Activated naive CD4-positive, alpha-beta T cell treated with anti-CD3 and anti-CD28 coated beads, Interleukin-2, amount 10 ng/mL, durations not matched to agents 7 days and 5 days (primary cell): ENCODE data around the gene ILRUN.
A peak's percentile ranks its signal among the peaks of the same experiment; 100 is the strongest.
"Not testable (repeated sequence)": the region's sequence is repeated elsewhere in the genome, so short reads cannot be mapped to it uniquely, and the experiment has no call there.

ENCODE experiments used
- CTCF ChIA-PET: fragments of 350-600 bp; sonication (Branson Sonifier 250); formaldehyde crosslinking; loops from one replicate; lab custom pipeline; 2021; ENCODE audit warnings: antibody characterized with exemption; lab: Charles Lee
- DNase-seq: peaks from one replicate; pipeline ENCODE4 v3.0.0-alpha.2; 2020
- H3K27ac Mint-ChIP-seq: one replicate; pipeline ENCODE4 v1.8.0; 2021; ENCODE audit warnings: mild to moderate bottlenecking, moderate library complexity, mixed read lengths
- H3K27me3 Mint-ChIP-seq: one replicate; pipeline ENCODE4 v1.8.0; 2021; ENCODE audit warnings: mild to moderate bottlenecking, mixed read lengths
- H3K36me3 Mint-ChIP-seq: one replicate; pipeline ENCODE4 v1.8.0; 2021; ENCODE audit warnings: mixed read lengths
- H3K4me1 Mint-ChIP-seq: one replicate; pipeline ENCODE4 v1.8.0; 2021; ENCODE audit warnings: mixed read lengths
- H3K4me3 Mint-ChIP-seq: one replicate; pipeline ENCODE4 v1.8.0; 2021; ENCODE audit warnings: mild to moderate bottlenecking, moderate library complexity, mixed read lengths
- H3K9me3 Mint-ChIP-seq: one replicate; pipeline ENCODE4 v1.8.0; 2021; ENCODE audit warnings: mixed read lengths

The ILRUN gene

DNA sequence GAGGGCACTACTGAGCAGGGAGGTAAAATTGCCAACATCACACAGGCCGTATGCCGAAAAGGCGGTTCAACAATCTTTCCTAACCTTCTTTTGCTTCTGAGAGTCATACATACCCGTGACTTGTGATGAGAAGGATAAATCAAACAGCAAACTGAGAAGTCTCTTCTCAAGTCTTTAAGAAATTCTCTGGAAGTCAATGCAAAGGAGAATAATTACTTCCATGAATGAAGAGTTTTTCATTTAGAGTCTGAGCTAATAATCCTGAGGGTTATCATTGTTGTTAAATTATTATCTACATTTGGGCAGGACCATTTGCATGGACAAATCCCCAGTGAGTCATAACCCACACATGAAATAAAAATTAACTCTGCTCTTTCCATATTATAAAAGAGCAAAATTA lies 22.4 kb upstream of the ILRUN start:
- no peak for DNase-seq
- Mint-ChIP-seq H3K27me3 (peaks cover 3% of the 10 kb centered on the region), H3K9me3 (no peaks in the 10 kb centered on the region), H3K4me1 (no peaks in the 10 kb centered on the region), H3K27ac (no peak overlapping the region), H3K36me3 (no peaks in the 10 kb centered on the region), H3K4me3 (no peak overlapping the region)
- CTCF ChIA-PET: no interaction called here

DNA sequence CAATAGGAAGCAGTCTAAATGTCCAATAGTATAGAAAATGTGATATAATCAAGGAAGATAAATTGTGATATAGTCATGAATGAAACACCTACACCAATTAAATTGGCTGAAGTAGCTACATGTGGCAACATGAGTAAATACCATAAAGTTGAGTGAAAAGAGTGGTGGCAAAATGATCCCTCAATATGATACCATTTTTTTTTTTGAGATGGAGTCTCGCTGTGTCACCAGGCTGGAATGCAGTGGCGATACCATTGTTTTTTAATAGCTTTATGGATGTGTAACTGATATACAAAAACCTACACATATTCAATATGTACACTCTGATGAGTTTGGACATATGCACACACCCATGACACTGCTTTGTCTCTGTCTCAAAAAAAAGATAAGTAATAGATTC lies 20.9 kb upstream of the ILRUN start:
- Mint-ChIP-seq H3K27me3 (peaks cover 3% of the 10 kb centered on the region), H3K36me3 (no peaks in the 10 kb centered on the region), H3K27ac (no peak overlapping the region), H3K4me1 (no peaks in the 10 kb centered on the region), H3K9me3 (no peaks in the 10 kb centered on the region), H3K4me3 (no peak overlapping the region)
- CTCF ChIA-PET: no interaction called here
- DNase-seq: no peak

GRCh38 chr6:34714663-34715062 lies 18.1 kb upstream of the ILRUN start:
- Mint-ChIP-seq H3K36me3 (no peaks in the 10 kb centered on the region), H3K27ac (no peak overlapping the region), H3K27me3 (no peaks in the 10 kb centered on the region), H3K4me3 (no peak overlapping the region), H3K9me3 (no peaks in the 10 kb centered on the region), H3K4me1 (no peaks in the 10 kb centered on the region)
- CTCF ChIA-PET: no interaction called here
- DNase-seq: no peak

- DNase-seq, H3K27me3 Mint-ChIP-seq, H3K36me3 Mint-ChIP-seq, H3K27ac Mint-ChIP-seq, H3K4me1 Mint-ChIP-seq, CTCF ChIA-PET, H3K9me3 Mint-ChIP-seq, H3K4me3 Mint-ChIP-seq: not testable (repeated sequence)
Observed at GRCh38 chr6:34712881-34713280, 16.3 kb upstream of the ILRUN start.

DNA sequence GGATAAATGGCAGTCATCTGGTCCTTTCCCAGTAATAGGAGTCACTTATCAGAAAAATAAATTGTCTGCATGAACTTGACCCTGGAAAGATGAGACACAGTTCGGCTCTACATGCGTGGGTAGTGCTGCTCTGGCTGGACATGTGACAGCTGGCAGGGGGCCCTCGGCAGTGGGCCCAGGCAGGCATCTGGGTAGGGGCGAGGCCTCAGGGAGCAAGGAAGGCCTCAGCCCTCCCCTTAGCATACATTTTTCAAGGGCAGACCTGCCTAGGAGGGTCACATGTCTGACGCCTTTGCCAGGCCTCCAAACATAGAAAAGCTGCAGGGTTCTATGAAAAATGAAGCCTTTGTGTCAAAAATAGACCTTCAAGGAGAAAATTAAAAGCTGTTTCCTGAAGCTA lies 12.8 kb upstream of the ILRUN start:
- Mint-ChIP-seq H3K4me3 (no peak overlapping the region), H3K4me1 (peaks cover 12% of the 10 kb centered on the region), H3K36me3 (no peaks in the 10 kb centered on the region), H3K9me3 (no peaks in the 10 kb centered on the region), H3K27me3 (no peaks in the 10 kb centered on the region), H3K27ac (no peak overlapping the region)
- CTCF ChIA-PET: no interaction called here
- no peak for DNase-seq

GRCh38 chr6:34705241-34705640 lies 8.7 kb upstream of the ILRUN start:
- Mint-ChIP-seq H3K4me3 (no peak overlapping the region), H3K9me3 (no peaks in the 10 kb centered on the region), H3K27me3 (peaks cover 5% of the 10 kb centered on the region), H3K4me1 (peaks cover 14% of the 10 kb centered on the region), H3K36me3 (no peaks in the 10 kb centered on the region), H3K27ac (peak overlapping the region; percentile 39)
- DNase-seq: no peak
- CTCF ChIA-PET: no interaction called here

GRCh38 chr6:34701199-34701598 lies 4.6 kb upstream of the ILRUN start:
- no peak overlapping the region for H3K4me3 Mint-ChIP-seq

DNA sequence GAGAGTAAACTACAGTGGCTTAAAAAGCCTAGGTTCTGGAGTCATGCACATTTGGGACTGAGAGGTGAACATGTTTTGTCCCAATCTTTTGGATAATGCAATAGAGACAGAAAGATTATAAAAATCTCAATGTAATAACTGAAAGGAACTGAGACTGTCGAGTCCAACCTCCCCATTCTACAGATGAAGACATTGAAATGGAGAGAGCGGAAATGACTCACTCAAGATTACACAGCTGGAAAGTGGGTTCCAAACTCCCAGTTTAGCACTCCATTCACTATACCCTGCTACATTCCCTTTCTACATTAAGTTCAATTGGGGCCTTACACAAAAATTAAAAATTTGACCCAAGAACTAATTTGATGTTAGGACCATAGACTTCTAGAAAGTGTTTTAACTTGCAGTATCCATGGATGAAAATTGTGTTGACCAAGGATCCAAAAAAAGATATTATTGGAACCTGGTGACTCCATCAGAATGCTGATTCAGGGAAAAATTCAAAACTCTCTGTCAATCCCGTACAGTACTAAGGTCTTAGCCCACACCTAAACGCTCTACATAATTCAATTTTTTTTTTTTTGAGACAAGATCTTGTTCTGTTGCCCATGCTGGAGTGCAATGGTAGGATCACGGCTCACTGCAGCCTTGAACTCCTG lies 1.5 kb upstream of the ILRUN start:
- DNase-seq: no peak
- peaks cover 5% of the 10 kb centered on the region for H3K27me3 Mint-ChIP-seq
- no peak overlapping the region for H3K27ac Mint-ChIP-seq
- peaks cover 42% of the 10 kb centered on the region for H3K4me1 Mint-ChIP-seq
- H3K4me3 Mint-ChIP-seq: peak overlapping the region; percentile 91
- peaks cover 22% of the 10 kb centered on the region for H3K36me3 Mint-ChIP-seq
- H3K9me3 Mint-ChIP-seq: no peaks in the 10 kb centered on the region
- CTCF ChIA-PET: interaction anchor here (0.6 kb wide), 1 partner anchor 195 kb away, joined by 3 read pairs; no protein-coding TSS in a partner anchor

More at GRCh38 chr6:34701199-34701598, 4.6 kb upstream of the ILRUN start:
- CTCF ChIA-PET: no interaction called here
- H3K4me1 Mint-ChIP-seq: peaks cover 27% of the 10 kb centered on the region
- H3K9me3 Mint-ChIP-seq: no peaks in the 10 kb centered on the region
- no peak for DNase-seq
- H3K27ac Mint-ChIP-seq: no peak overlapping the region
- H3K36me3 Mint-ChIP-seq: no peaks in the 10 kb centered on the region
- peaks cover 5% of the 10 kb centered on the region for H3K27me3 Mint-ChIP-seq

GRCh38 chr6:34697544-34697836 lies 923 bp upstream of the ILRUN start:
- H3K4me3 Mint-ChIP-seq: peak overlapping the region; percentile 91
- H3K4me1 Mint-ChIP-seq: peaks cover 45% of the 10 kb centered on the region
- peak overlapping the region; percentile 93 for H3K27ac Mint-ChIP-seq
- peaks cover 5% of the 10 kb centered on the region for H3K27me3 Mint-ChIP-seq
- DNase-seq: no peak
- CTCF ChIA-PET: interaction anchor here (0.6 kb wide), 1 partner anchor 194 kb away, joined by 3 read pairs; no protein-coding TSS in a partner anchor
- H3K36me3 Mint-ChIP-seq: peaks cover 22% of the 10 kb centered on the region
- H3K9me3 Mint-ChIP-seq: no peaks in the 10 kb centered on the region

GRCh38 chr6:34696189-34696738 lies 303 bp downstream of the ILRUN start:
- Mint-ChIP-seq H3K36me3 (peaks cover 22% of the 10 kb centered on the region), H3K4me3 (peak overlapping the region; percentile 91), H3K9me3 (no peaks in the 10 kb centered on the region), H3K4me1 (peaks cover 45% of the 10 kb centered on the region), H3K27ac (peak overlapping the region; percentile 62), H3K27me3 (peaks cover 3% of the 10 kb centered on the region)
- CTCF ChIA-PET: no interaction called here
- DNase-seq: no peak

- peaks cover 45% of the 10 kb centered on the region for H3K4me1 Mint-ChIP-seq
- peak overlapping the region; percentile 91 for H3K4me3 Mint-ChIP-seq
- peak overlapping the region; percentile 62 for H3K27ac Mint-ChIP-seq
- no peaks in the 10 kb centered on the region for H3K27me3 Mint-ChIP-seq
- CTCF ChIA-PET: no interaction called here
- peaks cover 24% of the 10 kb centered on the region for H3K36me3 Mint-ChIP-seq
- H3K9me3 Mint-ChIP-seq: no peaks in the 10 kb centered on the region
- DNase-seq: no peak
Observed at GRCh38 chr6:34695729-34696188, 808 bp downstream of the ILRUN start.

DNA sequence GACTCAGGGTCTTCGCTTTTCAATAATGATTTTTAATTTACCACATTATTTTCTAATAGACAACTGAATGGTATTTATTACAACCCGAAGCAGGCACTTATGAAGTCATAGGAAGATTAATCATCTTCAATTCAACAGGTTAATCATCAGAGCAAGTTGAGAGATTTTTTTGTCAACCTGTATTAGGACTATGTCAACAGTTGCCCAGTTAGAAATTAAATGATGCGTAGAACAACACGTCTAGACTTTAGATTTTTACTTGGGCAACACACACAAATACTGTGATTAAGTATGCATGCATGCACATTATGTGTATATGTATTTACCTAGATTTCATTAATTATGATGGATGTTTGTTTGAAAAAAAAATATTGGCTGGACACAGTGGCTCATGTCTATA lies 4.3 kb downstream of the ILRUN start:
- Mint-ChIP-seq H3K36me3 (peaks cover 36% of the 10 kb centered on the region), H3K4me3 (no peak overlapping the region), H3K27me3 (no peaks in the 10 kb centered on the region), H3K27ac (no peak overlapping the region), H3K4me1 (peaks cover 37% of the 10 kb centered on the region), H3K9me3 (no peaks in the 10 kb centered on the region)
- CTCF ChIA-PET: no interaction called here
- DNase-seq: no peak

GRCh38 chr6:34689742-34690141 lies 6.8 kb downstream of the ILRUN start:
- peaks cover 33% of the 10 kb centered on the region for H3K36me3 Mint-ChIP-seq
- H3K4me3 Mint-ChIP-seq: no peak overlapping the region
- CTCF ChIA-PET: no interaction called here
- H3K4me1 Mint-ChIP-seq: peaks cover 35% of the 10 kb centered on the region
- no peaks in the 10 kb centered on the region for H3K9me3 Mint-ChIP-seq
- no peak overlapping the region for H3K27ac Mint-ChIP-seq
- no peaks in the 10 kb centered on the region for H3K27me3 Mint-ChIP-seq
- DNase-seq: no peak

DNA sequence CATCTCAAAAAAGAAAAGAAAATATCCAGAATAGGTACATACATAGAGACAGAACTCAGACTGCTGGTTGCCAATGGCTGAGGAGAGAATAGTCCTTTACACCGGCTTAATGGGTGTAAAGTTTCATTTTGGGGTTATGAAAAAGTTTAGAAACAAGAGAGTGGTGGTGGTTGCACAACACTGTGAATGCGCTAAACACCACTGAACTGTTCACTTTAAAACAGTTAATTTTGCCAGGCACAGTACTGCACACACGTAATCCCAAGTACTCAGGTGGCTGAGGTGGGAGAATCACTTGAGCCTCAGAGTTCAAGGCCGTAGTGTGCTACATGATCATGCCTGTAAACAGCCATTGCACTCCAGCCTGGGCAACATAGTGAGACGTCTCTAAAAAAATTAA lies 7.6 kb downstream of the ILRUN start:
- H3K4me3 Mint-ChIP-seq: no peak overlapping the region
- peaks cover 27% of the 10 kb centered on the region for H3K4me1 Mint-ChIP-seq
- H3K27ac Mint-ChIP-seq: no peak overlapping the region
- no peaks in the 10 kb centered on the region for H3K9me3 Mint-ChIP-seq
- DNase-seq: no peak
- peaks cover 26% of the 10 kb centered on the region for H3K36me3 Mint-ChIP-seq
- CTCF ChIA-PET: no interaction called here
- H3K27me3 Mint-ChIP-seq: no peaks in the 10 kb centered on the region

- DNase-seq: no peak
- H3K27me3 Mint-ChIP-seq: no peaks in the 10 kb centered on the region
- H3K9me3 Mint-ChIP-seq: no peaks in the 10 kb centered on the region
- CTCF ChIA-PET: no interaction called here
- H3K36me3 Mint-ChIP-seq: peaks cover 22% of the 10 kb centered on the region
- peaks cover 24% of the 10 kb centered on the region for H3K4me1 Mint-ChIP-seq
- no peak overlapping the region for H3K27ac Mint-ChIP-seq
- H3K4me3 Mint-ChIP-seq: no peak overlapping the region
Observed at GRCh38 chr6:34684919-34685318, 11.6 kb downstream of the ILRUN start.
